Measurements from ENCODE around the gene PKD1. TPM values are rescaled to one million over a fixed set of nuclear protein-coding genes. Genes with fewer than 3 reads are reported as not detected.

The PKD1 gene
- total RNA-seq, 1 experiment from 2014 or later = 102 TPM

- H3K9me3 Mint-ChIP-seq = no peaks in the 10 kb centered on the region
- no peaks in the 10 kb centered on the region for H3K27me3 Mint-ChIP-seq (ENCODE audit: low read depth)
- TF ChIP-seq EMX1 (CRISPR knock-in tag; IDR thresholded peaks at IDR 0.05) = no peak
- no peak for TF ChIP-seq CREM (CRISPR knock-in tag; IDR thresholded peaks at IDR 0.05)
- no peak for TF ChIP-seq ZNF138 (CRISPR knock-in tag; conservative IDR thresholded peaks at IDR 0.05)
- TF ChIP-seq, protein P1, sequence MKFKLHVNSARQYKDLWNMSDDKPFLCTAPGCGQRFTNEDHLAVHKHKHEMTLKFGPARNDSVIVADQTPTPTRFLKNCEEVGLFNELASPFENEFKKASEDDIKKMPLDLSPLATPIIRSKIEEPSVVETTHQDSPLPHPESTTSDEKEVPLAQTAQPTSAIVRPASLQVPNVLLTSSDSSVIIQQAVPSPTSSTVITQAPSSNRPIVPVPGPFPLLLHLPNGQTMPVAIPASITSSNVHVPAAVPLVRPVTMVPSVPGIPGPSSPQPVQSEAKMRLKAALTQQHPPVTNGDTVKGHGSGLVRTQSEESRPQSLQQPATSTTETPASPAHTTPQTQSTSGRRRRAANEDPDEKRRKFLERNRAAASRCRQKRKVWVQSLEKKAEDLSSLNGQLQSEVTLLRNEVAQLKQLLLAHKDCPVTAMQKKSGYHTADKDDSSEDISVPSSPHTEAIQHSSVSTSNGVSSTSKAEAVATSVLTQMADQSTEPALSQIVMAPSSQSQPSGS (CRISPR knock-in tag; IDR thresholded peaks at IDR 0.05; ENCODE audit: borderline replicate concordance, low read depth) = no peak
- TF ChIP-seq CREB1 (CRISPR knock-in tag; IDR thresholded peaks at IDR 0.05) = no peak
- TF ChIP-seq TEAD1 (CRISPR knock-in tag; IDR thresholded peaks at IDR 0.05) = no peak
- no peak for TF ChIP-seq MAX (CRISPR knock-in tag; IDR thresholded peaks at IDR 0.05)
- TF ChIP-seq ATF1 (CRISPR knock-in tag; IDR thresholded peaks at IDR 0.05) = no peak
- ATAC-seq (no peak), DNase-seq (ENCODE audit: low spot score) (no peak)
- H3K4me1 Mint-ChIP-seq = no peaks in the 10 kb centered on the region
- CTCF ChIA-PET = interaction anchor here (0.7 to 5.8 kb wide), 19 partner anchors 15 to 307 kb away, joined by 3 to 73 read pairs (median 6); partner anchors contain the start of genes NHERF2, NPW, NTHL1 and NUBP2
- POLR2A ChIA-PET = interaction anchor here (0.8 to 1.9 kb wide), 4 partner anchors 21 to 125 kb away, joined by 3 to 6 read pairs (median 3); partner anchors contain the start of genes NTHL1, RPS2, TRAF7 and TSC2
- H3K4me3 Mint-ChIP-seq = peak overlapping the region; percentile 55
- peaks cover 3% of the 10 kb centered on the region; the same call in 1 of the 2 replicates for H3K36me3 Mint-ChIP-seq
- no peak overlapping the region for H3K27ac Mint-ChIP-seq
Measured at GRCh38 chr16:2089706-2090480, 45.8 kb downstream of the PKD1 start.

DNA sequence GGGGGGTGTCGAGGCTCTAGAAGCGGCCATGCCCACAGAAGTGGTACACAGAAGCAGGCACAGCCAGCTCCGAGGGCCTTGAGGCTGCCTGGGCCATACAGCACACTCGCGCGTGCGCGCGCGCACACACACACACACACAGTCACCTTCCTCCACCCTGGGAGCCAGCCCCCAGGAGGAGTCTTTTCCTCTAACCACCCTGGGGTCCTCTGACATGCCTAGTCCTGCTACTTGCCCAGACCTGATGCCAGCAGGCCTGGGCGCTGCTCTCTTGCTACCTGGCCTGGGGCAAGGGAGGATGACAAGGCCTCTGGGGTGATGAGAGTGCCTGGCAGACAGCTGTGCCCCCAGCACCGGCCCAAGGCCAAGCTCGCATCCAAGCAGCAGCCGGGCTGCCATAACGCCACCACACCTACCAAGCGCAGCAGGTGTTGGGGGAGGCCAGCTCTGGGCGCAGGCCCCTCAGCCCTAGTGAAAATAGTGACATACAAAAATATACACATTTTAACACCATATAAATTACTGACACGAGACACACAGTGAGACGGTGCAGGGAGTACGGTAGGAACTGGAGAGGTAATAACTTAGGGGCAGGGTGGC, 46.8 kb downstream of the PKD1 start:
- Mint-ChIP-seq H3K4me1 (no peaks in the 10 kb centered on the region), H3K27me3 (ENCODE audit: low read depth) (no peaks in the 10 kb centered on the region), H3K36me3 (peaks cover 3% of the 10 kb centered on the region; the same call in 1 of the 2 replicates), H3K9me3 (no peaks in the 10 kb centered on the region), H3K4me3 (no peak overlapping the region), H3K27ac (no peak overlapping the region; the same call in 1 of the 2 replicates)
- DNase-seq (ENCODE audit: low spot score) (no peak), ATAC-seq (no peak)
- POLR2A ChIA-PET = no interaction called here
- CTCF ChIA-PET = interaction anchor here (1.1 to 5.8 kb wide), 3 partner anchors 51 to 85 kb away, joined by 3 to 73 read pairs (median 5); no protein-coding TSS in a partner anchor
- TF ChIP-seq MAX (CRISPR knock-in tag; IDR thresholded peaks at IDR 0.05) = no peak
- TF ChIP-seq, protein P1 (CRISPR knock-in tag; IDR thresholded peaks at IDR 0.05; ENCODE audit: borderline replicate concordance, low read depth) = no peak
- TF ChIP-seq, protein P2, sequence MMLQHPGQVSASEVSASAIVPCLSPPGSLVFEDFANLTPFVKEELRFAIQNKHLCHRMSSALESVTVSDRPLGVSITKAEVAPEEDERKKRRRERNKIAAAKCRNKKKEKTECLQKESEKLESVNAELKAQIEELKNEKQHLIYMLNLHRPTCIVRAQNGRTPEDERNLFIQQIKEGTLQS (CRISPR knock-in tag; conservative IDR thresholded peaks at IDR 0.05) = no peak
- TF ChIP-seq, protein P3, sequence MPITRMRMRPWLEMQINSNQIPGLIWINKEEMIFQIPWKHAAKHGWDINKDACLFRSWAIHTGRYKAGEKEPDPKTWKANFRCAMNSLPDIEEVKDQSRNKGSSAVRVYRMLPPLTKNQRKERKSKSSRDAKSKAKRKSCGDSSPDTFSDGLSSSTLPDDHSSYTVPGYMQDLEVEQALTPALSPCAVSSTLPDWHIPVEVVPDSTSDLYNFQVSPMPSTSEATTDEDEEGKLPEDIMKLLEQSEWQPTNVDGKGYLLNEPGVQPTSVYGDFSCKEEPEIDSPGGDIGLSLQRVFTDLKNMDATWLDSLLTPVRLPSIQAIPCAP (CRISPR knock-in tag; IDR thresholded peaks at IDR 0.05) = no peak
- no peak for TF ChIP-seq TEAD1 (CRISPR knock-in tag; IDR thresholded peaks at IDR 0.05)
- no peak for TF ChIP-seq CTCF (IDR thresholded peaks at IDR 0.05)
- TF ChIP-seq RORB (CRISPR knock-in tag; IDR thresholded peaks at IDR 0.05) = no peak
- TF ChIP-seq, protein P4, sequence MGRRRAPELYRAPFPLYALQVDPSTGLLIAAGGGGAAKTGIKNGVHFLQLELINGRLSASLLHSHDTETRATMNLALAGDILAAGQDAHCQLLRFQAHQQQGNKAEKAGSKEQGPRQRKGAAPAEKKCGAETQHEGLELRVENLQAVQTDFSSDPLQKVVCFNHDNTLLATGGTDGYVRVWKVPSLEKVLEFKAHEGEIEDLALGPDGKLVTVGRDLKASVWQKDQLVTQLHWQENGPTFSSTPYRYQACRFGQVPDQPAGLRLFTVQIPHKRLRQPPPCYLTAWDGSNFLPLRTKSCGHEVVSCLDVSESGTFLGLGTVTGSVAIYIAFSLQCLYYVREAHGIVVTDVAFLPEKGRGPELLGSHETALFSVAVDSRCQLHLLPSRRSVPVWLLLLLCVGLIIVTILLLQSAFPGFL (CRISPR knock-in tag; IDR thresholded peaks at IDR 0.05; ENCODE audit: borderline replicate concordance) = no peak
- TF ChIP-seq NFYB (CRISPR knock-in tag; conservative IDR thresholded peaks at IDR 0.05; ENCODE audit: low read depth) = no peak
- TF ChIP-seq, protein P5, sequence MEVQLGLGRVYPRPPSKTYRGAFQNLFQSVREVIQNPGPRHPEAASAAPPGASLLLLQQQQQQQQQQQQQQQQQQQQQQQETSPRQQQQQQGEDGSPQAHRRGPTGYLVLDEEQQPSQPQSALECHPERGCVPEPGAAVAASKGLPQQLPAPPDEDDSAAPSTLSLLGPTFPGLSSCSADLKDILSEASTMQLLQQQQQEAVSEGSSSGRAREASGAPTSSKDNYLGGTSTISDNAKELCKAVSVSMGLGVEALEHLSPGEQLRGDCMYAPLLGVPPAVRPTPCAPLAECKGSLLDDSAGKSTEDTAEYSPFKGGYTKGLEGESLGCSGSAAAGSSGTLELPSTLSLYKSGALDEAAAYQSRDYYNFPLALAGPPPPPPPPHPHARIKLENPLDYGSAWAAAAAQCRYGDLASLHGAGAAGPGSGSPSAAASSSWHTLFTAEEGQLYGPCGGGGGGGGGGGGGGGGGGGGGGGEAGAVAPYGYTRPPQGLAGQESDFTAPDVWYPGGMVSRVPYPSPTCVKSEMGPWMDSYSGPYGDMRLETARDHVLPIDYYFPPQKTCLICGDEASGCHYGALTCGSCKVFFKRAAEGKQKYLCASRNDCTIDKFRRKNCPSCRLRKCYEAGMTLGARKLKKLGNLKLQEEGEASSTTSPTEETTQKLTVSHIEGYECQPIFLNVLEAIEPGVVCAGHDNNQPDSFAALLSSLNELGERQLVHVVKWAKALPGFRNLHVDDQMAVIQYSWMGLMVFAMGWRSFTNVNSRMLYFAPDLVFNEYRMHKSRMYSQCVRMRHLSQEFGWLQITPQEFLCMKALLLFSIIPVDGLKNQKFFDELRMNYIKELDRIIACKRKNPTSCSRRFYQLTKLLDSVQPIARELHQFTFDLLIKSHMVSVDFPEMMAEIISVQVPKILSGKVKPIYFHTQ (CRISPR knock-in tag; IDR thresholded peaks at IDR 0.05) = no peak
- TF ChIP-seq RELA (CRISPR knock-in tag; IDR thresholded peaks at IDR 0.05; ENCODE audit: borderline replicate concordance) = no peak
- TF ChIP-seq ZSCAN18 (CRISPR knock-in tag; IDR thresholded peaks at IDR 0.05) = no peak
- TF ChIP-seq ZNF416 (CRISPR knock-in tag; IDR thresholded peaks at IDR 0.05) = no peak
- no peak for TF ChIP-seq GRHL2 (CRISPR knock-in tag; IDR thresholded peaks at IDR 0.05; ENCODE audit: insufficient replicate concordance, severe bottlenecking)
